22Rv1 (cell line): ENCODE results near the gene SCTR.

ENCODE experiments used
- H3K27ac ChIP-seq: fragments of 450-650 bp; 2 replicates; pipeline ENCODE4 v1.5.1; 2017
- ZFX ChIP-seq: fragments of 450-650 bp; IDR thresholded peaks from 2 replicates; pipeline ENCODE4 v1.6.1; 2017; ENCODE audit warnings: antibody characterized with exemption, borderline replicate concordance
- TF ChIP-seq, protein P1 (sequence below): fragments of 450-650 bp; IDR thresholded peaks from 2 replicates; pipeline ENCODE4 v1.5.1; 2017; ENCODE audit warnings: mild to moderate bottlenecking

Gene SCTR

DNA sequence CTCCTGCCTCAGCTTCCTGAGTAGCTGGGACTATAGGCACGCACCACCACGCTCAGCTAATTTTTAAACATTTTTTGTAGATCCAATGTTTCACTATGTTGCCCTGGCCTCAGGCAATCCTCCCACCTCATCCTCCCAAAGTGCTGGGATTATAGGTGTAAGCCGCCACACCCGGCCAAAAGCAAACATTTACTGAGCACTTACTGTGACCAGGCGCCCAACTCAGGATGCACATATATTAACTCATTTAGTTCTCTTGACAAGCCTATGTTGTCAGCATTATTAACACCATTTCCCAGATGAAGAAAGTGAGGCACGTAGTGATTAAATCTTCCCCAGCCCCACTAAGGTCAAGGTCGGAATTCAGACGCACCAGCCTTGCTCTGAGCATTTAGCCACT is 51.5 kb downstream of the SCTR start:
- TF ChIP-seq, protein P1, sequence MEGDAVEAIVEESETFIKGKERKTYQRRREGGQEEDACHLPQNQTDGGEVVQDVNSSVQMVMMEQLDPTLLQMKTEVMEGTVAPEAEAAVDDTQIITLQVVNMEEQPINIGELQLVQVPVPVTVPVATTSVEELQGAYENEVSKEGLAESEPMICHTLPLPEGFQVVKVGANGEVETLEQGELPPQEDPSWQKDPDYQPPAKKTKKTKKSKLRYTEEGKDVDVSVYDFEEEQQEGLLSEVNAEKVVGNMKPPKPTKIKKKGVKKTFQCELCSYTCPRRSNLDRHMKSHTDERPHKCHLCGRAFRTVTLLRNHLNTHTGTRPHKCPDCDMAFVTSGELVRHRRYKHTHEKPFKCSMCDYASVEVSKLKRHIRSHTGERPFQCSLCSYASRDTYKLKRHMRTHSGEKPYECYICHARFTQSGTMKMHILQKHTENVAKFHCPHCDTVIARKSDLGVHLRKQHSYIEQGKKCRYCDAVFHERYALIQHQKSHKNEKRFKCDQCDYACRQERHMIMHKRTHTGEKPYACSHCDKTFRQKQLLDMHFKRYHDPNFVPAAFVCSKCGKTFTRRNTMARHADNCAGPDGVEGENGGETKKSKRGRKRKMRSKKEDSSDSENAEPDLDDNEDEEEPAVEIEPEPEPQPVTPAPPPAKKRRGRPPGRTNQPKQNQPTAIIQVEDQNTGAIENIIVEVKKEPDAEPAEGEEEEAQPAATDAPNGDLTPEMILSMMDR = no peak

DNA sequence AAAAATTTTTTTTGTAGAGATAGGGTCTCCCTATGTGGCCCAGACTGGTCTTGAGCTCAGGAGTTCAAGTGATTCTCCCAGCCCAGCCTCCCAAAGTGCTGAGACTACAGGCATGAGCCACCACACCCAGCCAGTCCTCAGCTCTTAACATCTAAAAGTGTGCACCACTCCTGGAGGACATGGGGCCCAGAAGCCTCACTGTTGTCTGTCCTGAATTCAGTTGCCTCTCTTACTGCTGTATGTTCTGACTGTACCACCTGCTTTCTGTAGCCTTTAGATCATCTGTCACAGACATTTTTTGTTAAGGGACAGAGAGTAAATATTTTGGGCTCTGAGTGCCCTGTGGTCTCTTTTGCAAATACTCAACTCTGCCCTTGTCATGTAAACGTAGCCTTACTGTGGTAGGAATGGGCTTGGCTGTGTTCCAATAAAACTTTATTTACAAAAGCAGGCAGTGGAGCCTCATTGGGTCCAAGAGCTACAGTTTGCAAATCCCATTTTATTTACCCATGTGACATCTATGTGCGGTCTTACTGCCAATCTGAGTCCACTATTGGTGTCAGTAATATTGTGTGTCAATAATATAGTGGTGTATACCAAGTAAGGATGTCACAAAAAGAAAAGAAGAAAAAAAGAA is 54.5 kb downstream of the SCTR start:
- H3K27ac ChIP-seq = no peak overlapping the region
- TF ChIP-seq, protein P1 = no peak
- TF ChIP-seq ZFX = no peak

More for the DNA sequence above, 51.5 kb downstream of the SCTR start:
- no peak overlapping the region for H3K27ac ChIP-seq

DNA sequence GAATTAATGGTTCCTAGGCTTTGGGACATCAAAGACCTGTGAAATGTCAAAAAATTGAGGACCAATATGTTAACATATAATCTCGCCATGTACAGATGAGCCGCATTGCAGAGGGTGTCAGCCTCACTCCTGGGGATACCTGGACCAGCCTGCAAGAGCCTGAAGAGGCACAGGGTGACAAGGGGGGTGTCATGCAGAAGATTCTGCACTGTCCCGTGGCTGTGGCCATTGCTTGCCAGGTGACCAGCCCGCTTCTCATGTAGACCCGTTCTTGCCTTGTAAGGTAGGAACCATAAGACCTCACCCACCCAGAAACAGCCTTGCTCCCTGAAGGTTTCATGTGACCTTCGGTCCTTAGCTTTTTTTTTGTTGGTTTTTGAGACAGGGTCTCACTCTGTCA is 55.2 kb downstream of the SCTR start:
- TF ChIP-seq ZFX = no peak
- TF ChIP-seq, protein P1 = no peak
- H3K27ac ChIP-seq = no peak overlapping the region

DNA sequence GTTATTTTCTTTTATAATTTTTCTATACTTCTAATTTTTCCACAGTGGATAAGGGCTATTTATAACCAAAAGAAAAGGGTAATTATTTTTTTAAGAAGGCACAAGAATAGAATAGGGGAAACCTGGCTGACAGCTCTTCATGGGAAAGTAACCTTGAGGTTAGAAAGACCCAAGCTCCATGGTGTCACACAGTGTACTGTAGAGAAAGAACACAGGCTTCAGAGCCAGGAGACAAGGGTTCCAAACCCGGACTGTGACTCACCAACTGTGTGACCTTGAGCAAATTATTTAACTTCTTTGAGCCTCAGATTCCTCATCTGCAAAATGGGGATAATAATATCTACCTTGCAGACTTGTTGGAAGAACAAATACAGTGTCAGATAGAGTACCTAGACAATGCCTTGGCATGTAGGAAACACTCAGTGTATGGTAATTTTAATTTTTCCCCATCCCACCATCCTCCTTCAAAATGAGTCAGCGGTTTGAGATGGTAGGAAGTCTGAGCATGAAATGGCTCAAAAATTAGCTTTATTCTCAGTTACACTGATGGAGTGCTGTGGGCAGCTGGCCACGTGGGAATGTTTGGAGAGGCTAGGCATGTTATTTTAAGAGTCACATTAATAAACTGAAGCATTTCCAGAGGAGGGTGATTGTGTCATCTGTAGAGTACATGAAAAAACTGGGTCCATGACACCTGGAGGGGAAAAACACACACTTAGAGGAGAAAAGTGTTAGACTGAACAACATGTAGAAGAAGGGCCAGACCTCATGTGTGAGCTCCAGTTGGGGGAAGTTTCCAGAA is 55.9 kb downstream of the SCTR start:
- H3K27ac ChIP-seq = no peak overlapping the region
- TF ChIP-seq, protein P1 = no peak
- no peak for TF ChIP-seq ZFX

DNA sequence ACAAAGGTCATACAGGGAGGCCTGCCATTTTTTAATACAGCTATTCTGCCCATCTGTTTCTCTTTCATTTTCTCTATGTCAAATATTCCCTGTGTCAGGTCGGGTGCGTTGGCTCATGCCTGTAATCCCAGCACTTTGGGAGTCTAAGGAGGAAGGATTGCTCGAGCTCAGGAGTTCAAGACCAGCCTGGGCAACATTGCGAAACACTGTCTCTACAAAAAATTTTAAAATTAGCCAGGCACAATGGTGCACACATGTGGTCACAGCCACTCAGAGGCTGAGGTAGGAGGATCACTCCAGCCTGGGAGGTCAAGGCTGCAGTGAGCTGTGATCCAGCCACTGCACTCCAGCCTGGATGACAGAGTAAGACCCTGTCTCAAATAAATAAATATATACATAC is 57.9 kb downstream of the SCTR start:
- no peak overlapping the region for H3K27ac ChIP-seq
- TF ChIP-seq, protein P1 = no peak
- TF ChIP-seq ZFX = no peak

GRCh38 chr2:119465687-119466086 is 58.6 kb downstream of the SCTR start:
- H3K27ac ChIP-seq = no peak overlapping the region
- TF ChIP-seq, protein P1 = no peak
- no peak for TF ChIP-seq ZFX

- H3K27ac ChIP-seq = no peak overlapping the region
These were observed 59.3 kb downstream of the SCTR start for GRCh38 chr2:119464981-119465380.

More at GRCh38 chr2:119464981-119465380, 59.3 kb downstream of the SCTR start:
- no peak for TF ChIP-seq ZFX
- TF ChIP-seq, protein P1 = no peak
